K562 (cell line): ENCODE data around the gene TARP.

Source experiments
- ARID1B ChIP-seq: fragments of 450-650 bp; IDR thresholded peaks from 2 replicates; pipeline ENCODE4 v1.6.1; 2016; ENCODE audit warnings: antibody characterized with exemption, mild to moderate bottlenecking, inconsistent platforms
- EZH2 ChIP-seq: IDR thresholded peaks from 2 replicates; pipeline ENCODE4 v1.6.1; 2012; ENCODE audit warnings: low read depth, mild to moderate bottlenecking, inconsistent platforms, low read length, borderline replicate concordance
- GABPA ChIP-seq: fragments of 200-800 bp; sonication (Bioruptor generic); conservative IDR thresholded peaks from 2 replicates; pipeline ENCODE4 v1.6.1; 2016; ENCODE audit warnings: low read depth, missing genetic modification characterization, missing compliant biosample characterization
- L3MBTL2 ChIP-seq: fragments of 450-650 bp; IDR thresholded peaks from 2 replicates; pipeline ENCODE4 v1.6.1; 2016; ENCODE audit warnings: mild to moderate bottlenecking, moderate library complexity
- RAD21 ChIP-seq, 2 experiments: fragments of 250-450 bp in 1 of 2; fragments of 450-650 bp in 1 of 2; sonication (Bioruptor Pico) in 1 of 2; formaldehyde crosslinking in 1 of 2; IDR thresholded peaks in 1 of 2; conservative IDR thresholded peaks in 1 of 2; 2 replicates each; pipeline versions ENCODE4 v1.4.0 to v1.8.0; 2020 to 2022; ENCODE audit warnings: mild to moderate bottlenecking in 2 of 2, moderate library complexity in 1 of 2
- SMARCE1 ChIP-seq: fragments of 450-650 bp; IDR thresholded peaks from 2 replicates; pipeline ENCODE4 v1.7.1; 2016; ENCODE audit warnings: mild to moderate bottlenecking
- STAG1 ChIP-seq: sonication (generic); formaldehyde crosslinking; IDR thresholded peaks from 2 replicates; pipeline ENCODE4 v1.5.0; 2020; ENCODE audit warnings: missing genetic modification reagents, borderline replicate concordance
- TCF7 ChIP-seq: sonication (generic); IDR thresholded peaks from 2 replicates; pipeline ENCODE4 v1.6.1; 2016; ENCODE audit warnings: antibody characterized with exemption, borderline replicate concordance
- ZKSCAN1 ChIP-seq: fragments of 150-350 bp; IDR thresholded peaks from 2 replicates; pipeline ENCODE4 v1.6.1; 2016; ENCODE audit warnings: low read depth, low read length
- ZNF398 ChIP-seq: fragments of 250-450 bp; sonication (Bioruptor Pico); IDR thresholded peaks from 2 replicates; pipeline ENCODE4 v1.8.0; 2021; ENCODE audit warnings: moderate library complexity, mild to moderate bottlenecking, inconsistent platforms
- TF ChIP-seq, protein P1 (sequence below): fragments of 450-650 bp; IDR thresholded peaks from 2 replicates; pipeline ENCODE4 v1.6.1; 2016
- TF ChIP-seq, protein P2 (sequence below), 2 experiments: fragments of 450-650 bp in 1 of 2; sonication (generic) in 1 of 2; formaldehyde crosslinking in 1 of 2; IDR thresholded peaks in 1 of 2; conservative IDR thresholded peaks in 1 of 2; 2 replicates each; pipeline versions ENCODE4 v1.6.1 to v1.8.1; 2016 to 2023; ENCODE audit warnings: mild to moderate bottlenecking in 2 of 2, moderate library complexity in 2 of 2, inconsistent platforms in 1 of 2, missing genetic modification reagents in 1 of 2
- TF ChIP-seq, protein P3 (sequence below), 2 experiments: fragments of 450-650 bp; formaldehyde crosslinking in 1 of 2; IDR thresholded peaks; 2 replicates each; pipeline versions ENCODE4 v1.4.0 to v1.6.1; 2014 to 2020; ENCODE audit warnings: mild to moderate bottlenecking in 2 of 2, borderline replicate concordance in 1 of 2, low read depth in 1 of 2

TARP gene

DNA sequence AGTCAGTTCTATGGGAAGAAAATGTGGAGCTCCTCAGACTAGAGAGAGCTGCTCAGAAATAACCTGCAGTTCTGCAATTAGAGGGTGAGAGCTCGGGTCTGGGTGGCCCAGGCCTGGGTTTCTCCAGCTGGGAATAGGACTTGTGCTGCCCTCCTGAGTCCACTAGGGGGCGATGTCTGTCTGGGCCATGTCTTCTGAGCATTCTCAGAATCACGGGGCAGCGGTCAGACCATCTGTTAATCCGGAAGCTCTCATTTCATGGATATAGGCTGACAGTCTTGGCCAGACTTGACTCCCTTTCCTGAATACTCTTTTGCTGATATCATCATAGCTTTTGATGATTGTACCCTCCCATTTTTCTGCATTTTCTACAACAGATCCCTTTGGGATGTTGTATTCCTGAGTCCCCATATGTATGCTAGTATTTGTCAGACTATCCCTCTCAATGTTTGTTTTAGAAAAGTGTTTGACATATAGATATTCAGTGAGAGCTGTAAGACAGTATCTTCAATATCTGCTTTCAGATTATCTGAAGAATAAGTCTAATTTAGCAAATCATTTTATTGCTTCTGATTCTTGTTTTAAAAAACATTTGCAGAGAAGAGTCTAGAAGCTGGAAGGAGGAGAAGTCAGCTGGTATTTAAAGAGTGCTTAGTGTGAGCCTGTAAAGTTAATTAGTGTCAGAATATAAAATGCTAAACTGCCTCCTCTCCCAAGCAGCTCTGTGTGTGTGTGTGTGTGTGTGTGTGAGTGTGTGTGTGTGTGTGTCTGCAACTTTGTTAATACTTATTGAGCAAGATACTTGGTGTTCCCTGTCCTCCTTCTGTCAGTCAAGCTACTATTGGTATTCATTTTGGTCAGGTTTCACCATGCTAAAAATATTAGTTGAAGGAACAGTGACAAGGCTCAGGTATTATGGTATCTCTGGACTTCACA is 57.4 kb downstream of the TARP start (continued):
- TF ChIP-seq ARID1B: peak; percentile 28; the same call in 1 of the 2 replicates
- peak; percentile 90 to 91 for TF ChIP-seq RAD21 (CRISPR knock-in tag; conservative IDR thresholded peaks at IDR 0.05 in 1 of 2, IDR thresholded peaks at IDR 0.05 in 1 of 2)
- TF ChIP-seq, protein P1, sequence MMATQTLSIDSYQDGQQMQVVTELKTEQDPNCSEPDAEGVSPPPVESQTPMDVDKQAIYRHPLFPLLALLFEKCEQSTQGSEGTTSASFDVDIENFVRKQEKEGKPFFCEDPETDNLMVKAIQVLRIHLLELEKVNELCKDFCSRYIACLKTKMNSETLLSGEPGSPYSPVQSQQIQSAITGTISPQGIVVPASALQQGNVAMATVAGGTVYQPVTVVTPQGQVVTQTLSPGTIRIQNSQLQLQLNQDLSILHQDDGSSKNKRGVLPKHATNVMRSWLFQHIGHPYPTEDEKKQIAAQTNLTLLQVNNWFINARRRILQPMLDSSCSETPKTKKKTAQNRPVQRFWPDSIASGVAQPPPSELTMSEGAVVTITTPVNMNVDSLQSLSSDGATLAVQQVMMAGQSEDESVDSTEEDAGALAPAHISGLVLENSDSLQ: peak; percentile 38; the same call in 1 of the 2 replicates
- TF ChIP-seq L3MBTL2: 0 out of 2 replicates have a peak, but pooled peaks have one; percentile 32
- TF ChIP-seq, protein P2, sequence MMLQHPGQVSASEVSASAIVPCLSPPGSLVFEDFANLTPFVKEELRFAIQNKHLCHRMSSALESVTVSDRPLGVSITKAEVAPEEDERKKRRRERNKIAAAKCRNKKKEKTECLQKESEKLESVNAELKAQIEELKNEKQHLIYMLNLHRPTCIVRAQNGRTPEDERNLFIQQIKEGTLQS (IDR thresholded peaks at IDR 0.05): 0 out of 2 replicates have a peak, but pooled peaks have one; percentile 12
- TF ChIP-seq, protein P2 (CRISPR knock-in tag; conservative IDR thresholded peaks at IDR 0.05): no peak
- peak; percentile 47; the same call in 1 of the 2 replicates for TF ChIP-seq STAG1 (CRISPR knock-in tag)
- TF ChIP-seq GABPA (tag): 0 out of 2 replicates have a peak, but pooled peaks have one; percentile 29
- no peak for TF ChIP-seq EZH2
- no peak for TF ChIP-seq ZNF398
- no peak for TF ChIP-seq ZKSCAN1
- TF ChIP-seq TCF7: no peak
- no peak for TF ChIP-seq SMARCE1
- TF ChIP-seq, protein P3, sequence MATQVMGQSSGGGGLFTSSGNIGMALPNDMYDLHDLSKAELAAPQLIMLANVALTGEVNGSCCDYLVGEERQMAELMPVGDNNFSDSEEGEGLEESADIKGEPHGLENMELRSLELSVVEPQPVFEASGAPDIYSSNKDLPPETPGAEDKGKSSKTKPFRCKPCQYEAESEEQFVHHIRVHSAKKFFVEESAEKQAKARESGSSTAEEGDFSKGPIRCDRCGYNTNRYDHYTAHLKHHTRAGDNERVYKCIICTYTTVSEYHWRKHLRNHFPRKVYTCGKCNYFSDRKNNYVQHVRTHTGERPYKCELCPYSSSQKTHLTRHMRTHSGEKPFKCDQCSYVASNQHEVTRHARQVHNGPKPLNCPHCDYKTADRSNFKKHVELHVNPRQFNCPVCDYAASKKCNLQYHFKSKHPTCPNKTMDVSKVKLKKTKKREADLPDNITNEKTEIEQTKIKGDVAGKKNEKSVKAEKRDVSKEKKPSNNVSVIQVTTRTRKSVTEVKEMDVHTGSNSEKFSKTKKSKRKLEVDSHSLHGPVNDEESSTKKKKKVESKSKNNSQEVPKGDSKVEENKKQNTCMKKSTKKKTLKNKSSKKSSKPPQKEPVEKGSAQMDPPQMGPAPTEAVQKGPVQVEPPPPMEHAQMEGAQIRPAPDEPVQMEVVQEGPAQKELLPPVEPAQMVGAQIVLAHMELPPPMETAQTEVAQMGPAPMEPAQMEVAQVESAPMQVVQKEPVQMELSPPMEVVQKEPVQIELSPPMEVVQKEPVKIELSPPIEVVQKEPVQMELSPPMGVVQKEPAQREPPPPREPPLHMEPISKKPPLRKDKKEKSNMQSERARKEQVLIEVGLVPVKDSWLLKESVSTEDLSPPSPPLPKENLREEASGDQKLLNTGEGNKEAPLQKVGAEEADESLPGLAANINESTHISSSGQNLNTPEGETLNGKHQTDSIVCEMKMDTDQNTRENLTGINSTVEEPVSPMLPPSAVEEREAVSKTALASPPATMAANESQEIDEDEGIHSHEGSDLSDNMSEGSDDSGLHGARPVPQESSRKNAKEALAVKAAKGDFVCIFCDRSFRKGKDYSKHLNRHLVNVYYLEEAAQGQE (IDR thresholded peaks at IDR 0.05; ENCODE audit: borderline replicate concordance): peak; percentile 82
- TF ChIP-seq, protein P3 (CRISPR knock-in tag; IDR thresholded peaks at IDR 0.05; ENCODE audit: low read depth): no peak
